Subcutaneous adipose tissue (tissue), 4 donors: ENCODE data around the gene TMEM101. TPM values are rescaled to one million over a fixed set of nuclear protein-coding genes. Genes with fewer than 3 reads are reported as not detected.

Experiments
- total RNA-seq, 4 donors: library from RNA; depleted of rRNA; stranded (reverse); fragments of >200 nt; gene quantifications; one replicate each; pipeline ENCODE4 v1.1.0, GENCODE V29; 2016
- TF ChIP-seq, protein P1 (sequence below): fragments of 450-650 bp; IDR thresholded peaks from one replicate; pipeline ENCODE4 v1.5.1; 2016; ENCODE audit warnings: low read depth, mild to moderate bottlenecking, control low read depth, antibody characterized with exemption, moderate library complexity

Gene TMEM101
- 10 to 100 TPM; 13.5 to 28.4 (median 21.9) TPM for total RNA-seq

DNA sequence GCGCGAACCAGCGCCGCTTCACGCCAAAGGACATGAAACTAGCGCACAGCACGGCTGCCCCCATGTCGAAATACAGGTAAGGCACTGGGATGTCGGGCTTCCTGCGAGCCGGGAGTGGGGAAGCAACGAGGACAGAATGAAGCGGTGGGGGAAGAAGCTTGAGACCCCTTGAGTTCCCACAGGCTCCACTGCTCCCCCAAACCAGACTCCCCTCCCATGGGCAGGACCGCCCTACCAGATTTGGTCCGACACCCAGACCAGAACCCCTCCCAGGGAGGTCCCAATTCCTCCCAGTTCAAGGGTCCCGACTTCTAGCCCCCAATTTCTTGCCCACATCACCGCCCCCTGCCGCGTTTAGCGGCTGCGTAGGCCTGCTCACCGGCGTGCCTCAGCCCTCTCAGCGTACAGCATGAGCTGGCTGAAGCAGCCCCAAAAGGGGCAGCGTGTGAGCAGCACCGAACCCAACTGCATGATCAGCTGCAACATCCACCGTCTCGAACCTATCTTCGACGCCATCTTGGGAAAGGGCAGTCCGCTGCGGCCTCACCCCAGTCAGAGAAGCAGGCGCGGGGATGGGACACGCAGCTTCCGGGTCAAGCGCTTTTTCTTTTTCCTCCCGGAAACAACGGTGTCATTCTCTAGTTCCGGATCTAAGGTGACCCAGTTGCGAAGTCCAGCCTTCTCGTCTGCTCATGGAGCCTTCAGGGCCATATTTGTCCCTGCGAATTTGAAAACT is at the start of gene TMEM101:
TSS of gene TMEM101 (minus strand) at position 527 of the 736 bp plus-strand sequence. CDS start at position 516, 11 bp downstream.
- TF ChIP-seq, protein P1, sequence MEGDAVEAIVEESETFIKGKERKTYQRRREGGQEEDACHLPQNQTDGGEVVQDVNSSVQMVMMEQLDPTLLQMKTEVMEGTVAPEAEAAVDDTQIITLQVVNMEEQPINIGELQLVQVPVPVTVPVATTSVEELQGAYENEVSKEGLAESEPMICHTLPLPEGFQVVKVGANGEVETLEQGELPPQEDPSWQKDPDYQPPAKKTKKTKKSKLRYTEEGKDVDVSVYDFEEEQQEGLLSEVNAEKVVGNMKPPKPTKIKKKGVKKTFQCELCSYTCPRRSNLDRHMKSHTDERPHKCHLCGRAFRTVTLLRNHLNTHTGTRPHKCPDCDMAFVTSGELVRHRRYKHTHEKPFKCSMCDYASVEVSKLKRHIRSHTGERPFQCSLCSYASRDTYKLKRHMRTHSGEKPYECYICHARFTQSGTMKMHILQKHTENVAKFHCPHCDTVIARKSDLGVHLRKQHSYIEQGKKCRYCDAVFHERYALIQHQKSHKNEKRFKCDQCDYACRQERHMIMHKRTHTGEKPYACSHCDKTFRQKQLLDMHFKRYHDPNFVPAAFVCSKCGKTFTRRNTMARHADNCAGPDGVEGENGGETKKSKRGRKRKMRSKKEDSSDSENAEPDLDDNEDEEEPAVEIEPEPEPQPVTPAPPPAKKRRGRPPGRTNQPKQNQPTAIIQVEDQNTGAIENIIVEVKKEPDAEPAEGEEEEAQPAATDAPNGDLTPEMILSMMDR: no peak

DNA sequence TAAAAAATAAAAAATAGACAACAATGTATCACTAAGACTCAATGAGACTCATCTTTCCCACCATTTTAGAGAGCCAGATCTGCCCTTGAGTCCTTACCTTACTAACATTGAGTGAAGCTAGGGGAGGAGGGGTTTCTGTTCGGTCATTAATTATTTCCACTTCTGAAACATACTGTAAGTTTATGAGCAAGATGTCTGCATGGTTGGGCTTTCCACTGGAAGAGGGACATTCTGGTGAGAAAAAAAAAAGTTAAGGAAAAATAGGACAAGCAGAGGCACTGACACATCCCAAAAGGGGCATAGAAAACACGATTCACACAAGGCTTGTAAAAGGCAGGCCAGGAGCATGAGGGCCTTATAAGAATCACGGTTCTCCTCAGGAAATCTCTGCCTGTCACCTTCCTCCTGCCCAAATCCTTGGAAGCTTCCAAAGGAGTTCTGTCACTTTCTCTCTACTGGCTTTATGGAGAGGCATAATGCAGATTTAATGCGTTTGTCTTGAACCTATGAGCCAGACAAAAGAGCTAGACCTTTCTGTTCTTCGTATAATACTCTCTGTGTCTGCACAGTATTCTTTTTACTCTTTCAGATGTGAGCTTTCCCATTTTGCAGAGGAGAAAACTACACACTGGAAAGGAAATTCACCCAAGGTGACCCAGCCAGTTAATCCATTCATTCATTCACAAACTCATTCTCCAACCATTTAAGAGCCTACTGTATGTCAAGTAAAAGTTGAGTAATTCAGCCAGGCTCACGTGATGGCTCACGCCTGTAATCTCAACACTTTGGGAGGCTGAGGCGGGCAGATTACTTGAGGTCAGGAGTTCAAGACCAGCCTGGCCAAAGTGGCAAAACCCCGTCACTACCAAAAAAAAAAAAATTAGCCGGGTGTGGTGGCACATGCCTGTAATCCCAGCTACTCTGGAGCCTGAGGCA is 49.2 kb upstream of the TMEM101 start:
- TF ChIP-seq, protein P1: no peak

DNA sequence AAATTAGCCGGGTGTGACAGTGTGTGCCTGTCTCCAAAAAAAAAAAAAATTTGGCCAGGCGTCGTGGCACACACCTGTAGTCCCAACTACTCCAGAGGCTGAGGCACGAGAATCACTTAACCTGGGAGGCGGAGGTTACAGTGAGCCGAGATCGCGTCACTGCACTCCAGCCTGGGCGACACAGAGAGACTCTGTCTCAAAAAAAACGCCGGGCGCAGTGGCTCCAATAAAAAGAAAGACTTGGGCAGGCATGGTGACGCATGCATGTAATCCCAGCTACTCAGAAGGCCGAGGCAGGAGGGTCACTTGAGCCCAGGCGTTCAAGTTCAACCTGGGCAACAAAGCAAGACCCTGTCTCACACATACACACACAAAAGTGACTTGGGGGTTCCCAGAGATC is 48.1 kb upstream of the TMEM101 start:
- TF ChIP-seq, protein P1: no peak

DNA sequence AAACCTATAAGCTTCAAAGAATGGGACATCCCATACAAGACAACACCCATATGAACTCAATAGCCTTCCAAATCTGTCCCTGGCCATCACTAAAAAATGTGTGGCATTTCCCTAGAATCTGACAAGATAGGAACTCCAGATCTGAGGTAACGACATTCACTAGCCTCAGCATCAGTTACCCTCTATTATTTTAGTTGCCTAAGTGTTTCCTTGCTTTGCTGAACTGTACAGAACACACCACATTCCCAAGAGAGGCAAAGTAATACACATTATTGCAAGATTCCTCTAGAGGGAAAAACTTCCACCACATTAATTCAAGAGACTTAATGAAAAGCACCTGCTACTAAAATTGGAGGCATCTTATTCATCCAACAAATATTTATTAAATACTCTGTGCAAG is 46.7 kb upstream of the TMEM101 start:
- TF ChIP-seq, protein P1: no peak

DNA sequence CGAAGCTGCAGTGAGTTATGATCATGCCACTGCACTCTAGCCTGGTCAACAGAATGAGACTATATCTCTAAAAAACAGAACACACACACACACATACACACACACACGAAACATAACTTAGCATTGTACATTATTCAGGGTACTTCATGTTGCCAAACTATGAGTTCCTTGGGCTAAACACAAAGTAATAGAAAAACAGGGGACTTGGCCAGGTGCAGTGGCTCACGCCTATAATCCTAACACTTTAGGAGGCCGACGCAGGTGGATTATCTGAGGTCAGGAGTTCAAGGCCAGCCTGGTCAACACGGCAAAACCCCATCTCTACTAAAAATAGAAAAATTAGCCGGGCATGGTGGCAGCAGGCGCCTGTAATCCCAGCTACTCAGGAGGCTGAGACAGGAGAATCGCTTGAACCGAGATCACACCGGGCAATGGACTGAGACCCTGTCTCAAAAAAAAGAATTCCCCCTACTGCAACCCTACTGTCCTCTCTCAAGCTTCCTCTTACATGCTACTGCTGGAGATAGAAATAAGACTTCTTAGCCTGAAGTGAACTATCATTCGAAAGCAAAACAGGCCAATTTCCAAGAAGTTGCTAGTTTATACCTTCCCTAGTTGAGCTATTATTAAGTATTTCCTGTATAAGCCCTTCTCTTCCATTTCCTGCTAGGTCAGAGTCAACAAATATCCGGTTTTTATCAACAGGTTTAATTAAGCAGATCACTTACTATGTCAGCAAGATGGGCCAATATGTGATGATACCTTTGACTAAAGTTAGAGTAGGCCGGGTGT is 44.5 kb upstream of the TMEM101 start:
- TF ChIP-seq, protein P1: no peak

DNA sequence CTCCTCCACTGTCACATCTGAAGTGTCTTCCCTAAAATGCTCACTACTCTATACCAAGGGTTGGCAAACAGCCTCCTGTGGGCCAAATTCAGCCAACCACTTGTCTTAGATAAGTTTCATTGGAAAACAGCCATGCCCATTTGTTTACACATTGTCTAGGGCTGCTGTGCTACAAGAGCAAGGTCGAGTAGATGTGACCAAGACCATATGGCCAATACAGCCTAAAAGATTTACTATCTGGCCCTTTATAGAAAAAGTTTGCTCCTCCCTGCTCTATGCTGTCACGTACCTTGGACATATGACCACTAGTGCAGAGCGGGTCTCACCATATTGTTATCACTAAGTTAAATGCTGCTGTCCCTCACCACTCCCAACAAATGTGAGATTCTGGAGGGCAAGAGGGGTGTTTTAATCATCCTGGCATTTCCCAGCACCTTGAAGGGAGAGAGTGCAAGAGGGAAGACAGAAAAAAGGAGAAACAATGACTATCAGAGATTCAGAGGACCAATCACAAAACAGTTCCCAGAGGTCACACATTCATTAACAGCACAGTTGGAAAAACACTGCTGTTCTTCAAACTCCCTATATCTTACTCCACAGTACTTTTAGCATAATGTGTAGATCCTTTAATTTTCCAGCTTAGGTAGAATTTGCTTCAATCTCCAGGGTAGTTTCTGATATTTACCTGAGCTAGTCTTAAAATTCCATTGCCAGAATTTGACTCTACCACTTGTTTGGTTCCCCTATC is 38.5 kb upstream of the TMEM101 start:
- TF ChIP-seq, protein P1: no peak
